HL-60 (cell line): ENCODE measurements around the gene SMTNL2.

Source experiments
- CTCF ChIP-seq: IDR thresholded peaks from one replicate; pipeline ENCODE4 v1.5.1; 2011; ENCODE audit warnings: low read length, control low read depth, inconsistent platforms; ENCODE audit not compliant: insufficient read depth
- POLR2AphosphoS5 ChIP-seq: IDR thresholded peaks from 2 replicates; pipeline ENCODE4 v1.6.1; 2012; ENCODE audit warnings: low read depth
- TF ChIP-seq, protein P1 (sequence below): IDR thresholded peaks from 2 replicates; pipeline ENCODE4 v1.6.1; 2012; ENCODE audit warnings: low read depth; ENCODE audit not compliant: insufficient replicate concordance

DNA sequence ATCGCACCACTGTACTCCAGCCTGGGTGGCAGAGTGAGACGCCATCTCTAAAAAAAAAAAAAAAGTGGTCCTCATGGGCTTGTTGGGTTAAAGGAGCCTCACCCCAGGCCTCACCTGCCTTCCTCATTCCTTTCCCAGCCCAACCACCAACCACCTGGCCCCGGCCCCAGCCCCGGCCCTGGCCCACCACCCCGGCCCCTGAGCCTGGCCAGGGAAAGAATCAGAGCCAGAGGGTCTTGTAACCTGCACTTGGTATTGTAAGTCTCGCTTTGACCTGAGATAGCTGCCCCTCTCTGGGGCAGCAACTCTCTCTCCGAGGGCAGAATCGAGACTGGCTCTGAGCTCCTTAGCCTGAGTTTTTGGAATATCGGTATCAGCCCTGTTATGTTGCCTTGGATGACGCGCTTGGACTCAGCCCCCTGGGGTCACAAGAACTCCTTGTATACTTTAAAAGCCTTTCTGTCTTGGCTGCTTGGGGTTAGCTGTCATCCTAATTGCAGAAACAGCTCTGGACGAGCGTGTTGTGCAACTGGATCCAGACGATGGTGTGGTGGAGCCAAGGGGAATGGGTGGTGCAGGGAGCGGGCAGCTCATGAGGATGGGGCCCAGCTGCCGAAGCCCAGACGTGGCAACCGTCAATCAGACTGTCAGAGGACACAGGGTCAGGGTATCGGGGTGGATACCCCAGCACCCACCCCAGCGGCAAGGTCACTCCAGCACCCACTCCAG, 14.6 kb downstream of the SMTNL2 start:
- TF ChIP-seq CTCF, result no peak
- TF ChIP-seq, protein P1, sequence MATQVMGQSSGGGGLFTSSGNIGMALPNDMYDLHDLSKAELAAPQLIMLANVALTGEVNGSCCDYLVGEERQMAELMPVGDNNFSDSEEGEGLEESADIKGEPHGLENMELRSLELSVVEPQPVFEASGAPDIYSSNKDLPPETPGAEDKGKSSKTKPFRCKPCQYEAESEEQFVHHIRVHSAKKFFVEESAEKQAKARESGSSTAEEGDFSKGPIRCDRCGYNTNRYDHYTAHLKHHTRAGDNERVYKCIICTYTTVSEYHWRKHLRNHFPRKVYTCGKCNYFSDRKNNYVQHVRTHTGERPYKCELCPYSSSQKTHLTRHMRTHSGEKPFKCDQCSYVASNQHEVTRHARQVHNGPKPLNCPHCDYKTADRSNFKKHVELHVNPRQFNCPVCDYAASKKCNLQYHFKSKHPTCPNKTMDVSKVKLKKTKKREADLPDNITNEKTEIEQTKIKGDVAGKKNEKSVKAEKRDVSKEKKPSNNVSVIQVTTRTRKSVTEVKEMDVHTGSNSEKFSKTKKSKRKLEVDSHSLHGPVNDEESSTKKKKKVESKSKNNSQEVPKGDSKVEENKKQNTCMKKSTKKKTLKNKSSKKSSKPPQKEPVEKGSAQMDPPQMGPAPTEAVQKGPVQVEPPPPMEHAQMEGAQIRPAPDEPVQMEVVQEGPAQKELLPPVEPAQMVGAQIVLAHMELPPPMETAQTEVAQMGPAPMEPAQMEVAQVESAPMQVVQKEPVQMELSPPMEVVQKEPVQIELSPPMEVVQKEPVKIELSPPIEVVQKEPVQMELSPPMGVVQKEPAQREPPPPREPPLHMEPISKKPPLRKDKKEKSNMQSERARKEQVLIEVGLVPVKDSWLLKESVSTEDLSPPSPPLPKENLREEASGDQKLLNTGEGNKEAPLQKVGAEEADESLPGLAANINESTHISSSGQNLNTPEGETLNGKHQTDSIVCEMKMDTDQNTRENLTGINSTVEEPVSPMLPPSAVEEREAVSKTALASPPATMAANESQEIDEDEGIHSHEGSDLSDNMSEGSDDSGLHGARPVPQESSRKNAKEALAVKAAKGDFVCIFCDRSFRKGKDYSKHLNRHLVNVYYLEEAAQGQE, result no peak
- TF ChIP-seq POLR2AphosphoS5, result no peak
